AG09309 (cell line): ENCODE results near the gene RTN4RL1.

Experiments used
- DNase-seq: peaks from one replicate; pipeline ENCODE4 v3.0.0-alpha.2; 2010; ENCODE audit warnings: low read depth
- H3K4me3 ChIP-seq: 2 replicates; pipeline ENCODE4 v1.5.1; 2011; ENCODE audit warnings: mild to moderate bottlenecking, low read depth, low read length, moderate library complexity; ENCODE audit not compliant: control insufficient read depth
- TF ChIP-seq, protein P1 (sequence below): IDR thresholded peaks from 2 replicates; pipeline ENCODE4 v1.5.1; 2011; ENCODE audit warnings: mild to moderate bottlenecking, low read depth, low read length, inconsistent platforms; ENCODE audit not compliant: insufficient read depth, control insufficient read depth; ENCODE audit errors: missing control alignments

The RTN4RL1 gene

GRCh38 chr17:2011411-2012371 lies 13.4 kb downstream of the RTN4RL1 start:
- TF ChIP-seq, protein P1, sequence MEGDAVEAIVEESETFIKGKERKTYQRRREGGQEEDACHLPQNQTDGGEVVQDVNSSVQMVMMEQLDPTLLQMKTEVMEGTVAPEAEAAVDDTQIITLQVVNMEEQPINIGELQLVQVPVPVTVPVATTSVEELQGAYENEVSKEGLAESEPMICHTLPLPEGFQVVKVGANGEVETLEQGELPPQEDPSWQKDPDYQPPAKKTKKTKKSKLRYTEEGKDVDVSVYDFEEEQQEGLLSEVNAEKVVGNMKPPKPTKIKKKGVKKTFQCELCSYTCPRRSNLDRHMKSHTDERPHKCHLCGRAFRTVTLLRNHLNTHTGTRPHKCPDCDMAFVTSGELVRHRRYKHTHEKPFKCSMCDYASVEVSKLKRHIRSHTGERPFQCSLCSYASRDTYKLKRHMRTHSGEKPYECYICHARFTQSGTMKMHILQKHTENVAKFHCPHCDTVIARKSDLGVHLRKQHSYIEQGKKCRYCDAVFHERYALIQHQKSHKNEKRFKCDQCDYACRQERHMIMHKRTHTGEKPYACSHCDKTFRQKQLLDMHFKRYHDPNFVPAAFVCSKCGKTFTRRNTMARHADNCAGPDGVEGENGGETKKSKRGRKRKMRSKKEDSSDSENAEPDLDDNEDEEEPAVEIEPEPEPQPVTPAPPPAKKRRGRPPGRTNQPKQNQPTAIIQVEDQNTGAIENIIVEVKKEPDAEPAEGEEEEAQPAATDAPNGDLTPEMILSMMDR, result no peak
- no peak for DNase-seq
- no peak overlapping the region for H3K4me3 ChIP-seq

GRCh38 chr17:2009737-2010136 lies 15.4 kb downstream of the RTN4RL1 start:
- TF ChIP-seq, protein P1, result no peak
- no peak overlapping the region for H3K4me3 ChIP-seq
- DNase-seq, result no peak

GRCh38 chr17:2008332-2009126 lies 16.6 kb downstream of the RTN4RL1 start:
- TF ChIP-seq, protein P1, result no peak
- no peak for DNase-seq
- no peak overlapping the region for H3K4me3 ChIP-seq

- no peak for DNase-seq
- no peak overlapping the region for H3K4me3 ChIP-seq
- TF ChIP-seq, protein P1, result no peak
Observed at GRCh38 chr17:2004435-2004952, 20.6 kb downstream of the RTN4RL1 start.

DNA sequence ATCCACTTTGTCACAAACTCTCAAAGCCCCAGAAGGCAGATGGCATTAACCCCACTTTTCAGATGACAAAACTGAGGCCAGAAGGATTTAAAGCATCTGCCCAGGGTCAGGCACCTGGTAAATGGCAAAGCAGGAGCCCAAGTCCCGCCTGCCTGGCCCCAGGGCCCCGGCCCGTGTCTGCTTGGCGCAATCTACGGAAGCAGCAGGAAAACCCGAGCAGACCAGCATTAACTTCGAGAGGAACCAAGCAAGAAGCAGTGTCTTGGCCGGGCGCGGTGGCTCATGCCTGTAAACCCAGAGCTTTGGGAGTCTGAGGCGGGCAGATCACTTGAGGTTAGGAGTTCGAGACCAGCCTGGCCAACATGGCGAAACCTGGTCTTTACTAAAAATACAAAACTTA lies 21.6 kb downstream of the RTN4RL1 start:
- no peak for DNase-seq
- TF ChIP-seq, protein P1, result no peak
- H3K4me3 ChIP-seq, result no peak overlapping the region

DNA sequence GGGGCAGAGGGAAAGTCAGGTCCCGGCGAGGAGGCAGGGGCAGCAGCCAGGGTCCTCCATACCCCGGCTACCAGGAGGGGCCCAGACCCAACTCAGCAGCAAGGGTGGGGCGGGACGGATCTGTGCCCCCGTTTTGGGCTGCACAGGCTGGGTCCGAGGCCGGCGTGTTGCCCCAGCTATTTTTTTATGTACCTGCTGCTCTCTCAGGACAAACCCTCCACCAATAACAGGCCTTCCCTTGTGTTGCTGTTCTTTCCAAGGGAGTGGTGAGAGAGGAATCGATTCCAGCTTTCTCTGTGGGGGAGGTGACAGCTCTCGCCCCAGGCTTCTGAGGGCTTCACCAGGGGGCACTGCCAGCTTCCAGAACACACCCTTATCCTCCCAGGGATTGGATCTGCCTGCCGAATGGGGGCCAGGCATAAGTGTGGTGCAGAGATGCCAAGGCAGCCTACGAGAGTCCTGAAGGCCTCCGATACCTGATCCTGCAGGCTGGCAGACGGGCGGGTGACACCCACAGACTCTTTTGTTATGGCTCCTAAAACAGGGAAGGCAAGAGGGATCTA lies 22.3 kb downstream of the RTN4RL1 start:
- no peak overlapping the region for H3K4me3 ChIP-seq
- no peak for DNase-seq
- TF ChIP-seq, protein P1, result no peak
